Stimulated activated CD4-positive, alpha-beta T cell treated with anti-CD3 and anti-CD28 coated beads, Interleukin-15, amount 100 ng/mL, for 48 hours (primary cell): Measurements from ENCODE around the gene TNFRSF18.
"Not testable (repeated sequence)": the region's sequence is repeated elsewhere in the genome, so short reads cannot be mapped to it uniquely, and the experiment has no call there.

Experiments used
- DNase-seq, 2 donors: peaks; one replicate each; pipeline ENCODE4 v3.0.0-alpha.2; 2020; ENCODE audit warnings: low read depth in 2 of 2

TNFRSF18 gene

DNA sequence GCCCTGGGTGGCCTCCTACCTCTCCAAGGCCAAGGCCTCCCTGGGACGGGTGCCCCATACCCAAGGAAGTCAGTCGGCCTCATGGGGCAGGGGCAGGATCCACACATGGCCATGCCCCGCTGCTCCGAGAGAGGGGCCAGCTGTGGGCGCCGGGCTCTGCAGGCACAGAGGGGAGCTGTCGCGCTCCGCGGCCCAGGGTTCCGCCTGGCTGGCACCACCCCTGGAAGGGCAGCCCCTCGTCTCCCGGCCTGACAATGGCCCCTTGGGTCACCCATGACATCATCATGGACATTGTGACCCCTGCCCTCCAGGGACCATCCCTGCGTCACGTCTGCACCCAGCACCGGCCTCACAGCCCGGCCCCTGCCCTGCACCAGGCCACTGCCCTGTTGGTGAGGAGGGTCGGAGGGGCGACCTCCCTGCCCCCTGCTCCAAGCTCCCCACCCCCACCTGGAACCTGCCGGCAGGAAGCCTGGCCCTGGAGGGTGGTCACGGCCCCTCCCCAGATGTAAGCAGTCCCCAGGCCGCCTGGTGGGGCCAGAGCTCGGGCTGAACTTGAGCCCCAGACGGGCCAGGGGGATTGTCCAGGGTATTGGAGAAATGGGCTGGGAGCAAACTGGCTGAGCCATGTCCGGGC lies 26.9 kb downstream of the TNFRSF18 start:
- no peak for DNase-seq

DNA sequence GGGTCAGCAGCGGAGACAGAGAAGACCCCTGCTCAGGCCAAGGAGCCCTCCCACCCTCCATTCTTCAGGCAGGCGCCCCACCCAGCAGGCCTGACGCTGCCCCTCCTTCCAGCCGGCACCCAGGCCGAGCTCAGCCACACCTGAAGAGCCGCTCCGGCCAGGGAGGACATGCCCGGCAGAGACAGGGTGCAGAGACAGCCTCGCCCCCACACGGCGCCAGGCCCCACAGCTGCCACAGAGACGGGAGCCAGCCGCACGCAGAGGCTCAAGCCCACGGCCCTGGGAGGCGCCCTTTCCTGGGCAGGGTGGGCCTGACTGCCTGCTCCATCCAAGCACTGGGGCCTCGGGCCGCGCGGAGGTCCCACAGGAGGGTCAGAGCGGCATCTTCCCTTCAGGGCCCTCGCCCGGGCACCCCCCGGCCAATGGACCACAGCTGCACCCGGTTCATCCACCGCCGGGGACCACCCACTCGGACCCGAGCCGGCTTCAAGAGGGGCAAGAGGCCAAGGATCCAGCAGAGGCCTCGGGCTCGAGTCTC lies 27.5 kb downstream of the TNFRSF18 start:
- no peak for DNase-seq

DNA sequence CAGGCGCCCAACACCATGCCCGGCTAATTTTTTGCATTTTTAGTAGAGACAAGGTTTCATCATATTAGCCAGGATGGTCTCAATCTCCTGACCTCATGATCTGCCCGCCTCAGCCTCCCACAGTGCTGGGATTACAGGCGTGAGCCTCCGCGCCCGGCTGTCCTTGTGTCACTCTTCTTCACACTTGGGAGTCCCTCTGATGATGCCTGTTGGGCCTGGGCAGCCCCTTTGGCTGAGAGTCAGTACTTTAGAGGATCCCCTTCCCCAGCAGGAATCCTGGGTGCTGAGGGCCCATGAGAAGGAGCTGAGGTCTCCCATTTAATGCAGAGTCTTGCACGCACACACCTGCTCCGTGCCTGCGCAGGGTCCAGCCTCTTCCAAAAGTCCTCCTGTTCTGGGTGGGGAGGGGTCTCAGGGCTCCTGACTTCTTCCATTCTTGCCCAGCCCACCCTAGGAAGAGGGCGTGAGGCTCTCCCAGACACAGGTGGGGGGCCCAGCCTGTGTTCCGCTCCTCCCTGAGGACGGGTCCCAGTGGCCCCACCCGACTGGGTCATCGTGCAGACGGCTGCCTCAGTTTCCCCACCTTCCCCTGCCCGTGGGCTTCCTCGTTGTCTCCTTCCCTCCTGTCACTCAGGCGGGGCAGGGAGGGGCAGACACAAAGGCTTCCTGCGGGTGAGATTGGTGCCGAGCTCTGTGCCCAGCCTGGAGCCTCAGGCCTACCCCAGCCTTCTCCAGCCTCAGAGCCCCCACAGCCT lies 28.8 kb downstream of the TNFRSF18 start:
- no peak for DNase-seq

DNA sequence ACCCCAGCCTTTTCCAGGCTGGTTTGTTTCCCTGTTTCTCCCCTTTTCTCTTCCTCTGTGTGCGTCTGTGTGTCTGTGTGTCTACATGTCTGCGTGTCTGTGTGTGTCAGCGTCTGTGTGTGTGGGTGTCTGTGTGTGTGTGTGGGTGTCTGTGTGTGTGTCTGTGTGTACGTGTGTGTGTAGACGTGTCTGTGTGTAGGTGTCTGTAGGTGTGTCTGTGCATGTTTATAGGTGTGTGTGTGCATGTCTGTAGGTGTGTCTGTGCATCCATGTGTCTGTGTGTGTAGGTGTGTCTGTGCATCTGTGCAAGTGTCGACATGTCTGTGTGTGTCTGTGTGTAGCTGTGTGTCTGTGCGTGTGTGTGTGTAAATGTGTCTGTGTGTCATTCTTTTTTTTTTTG lies 29.5 kb downstream of the TNFRSF18 start:
- DNase-seq: no peak

DNA sequence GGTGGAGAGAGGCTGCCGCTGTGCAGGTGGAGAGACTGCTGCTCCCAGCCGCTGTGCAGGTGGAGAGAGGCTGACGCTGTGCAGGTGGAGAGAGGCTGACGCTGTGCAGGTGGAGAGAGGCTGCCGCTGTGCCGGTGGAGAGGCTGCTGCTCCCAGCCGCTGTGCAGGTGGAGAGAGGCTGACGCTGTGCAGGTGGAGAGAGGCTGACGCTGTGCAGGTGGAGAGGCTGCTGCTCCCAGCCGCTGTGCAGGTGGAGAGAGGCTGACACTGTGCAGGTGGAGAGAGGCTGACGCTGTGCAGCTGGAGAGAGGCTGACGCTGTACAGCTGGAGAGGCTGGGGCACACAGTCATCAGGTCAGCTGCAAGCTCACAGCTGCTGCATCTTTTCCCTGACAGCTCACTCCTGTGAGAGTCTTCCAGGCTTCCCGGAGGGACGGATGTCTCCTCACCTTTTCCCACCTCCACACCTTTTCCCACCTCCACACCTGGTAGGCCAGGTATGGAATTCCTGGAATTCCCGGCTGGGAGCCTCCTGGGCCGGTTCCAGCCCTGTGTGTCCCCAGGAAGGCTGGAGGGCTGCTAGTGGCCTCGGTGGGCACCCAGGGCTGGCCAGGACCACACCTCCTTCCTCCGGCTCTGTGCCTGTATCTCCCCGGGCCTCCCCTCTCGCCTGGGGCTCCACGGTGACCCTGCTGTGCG lies 30.2 kb downstream of the TNFRSF18 start:
- not testable (repeated sequence) for DNase-seq

DNA sequence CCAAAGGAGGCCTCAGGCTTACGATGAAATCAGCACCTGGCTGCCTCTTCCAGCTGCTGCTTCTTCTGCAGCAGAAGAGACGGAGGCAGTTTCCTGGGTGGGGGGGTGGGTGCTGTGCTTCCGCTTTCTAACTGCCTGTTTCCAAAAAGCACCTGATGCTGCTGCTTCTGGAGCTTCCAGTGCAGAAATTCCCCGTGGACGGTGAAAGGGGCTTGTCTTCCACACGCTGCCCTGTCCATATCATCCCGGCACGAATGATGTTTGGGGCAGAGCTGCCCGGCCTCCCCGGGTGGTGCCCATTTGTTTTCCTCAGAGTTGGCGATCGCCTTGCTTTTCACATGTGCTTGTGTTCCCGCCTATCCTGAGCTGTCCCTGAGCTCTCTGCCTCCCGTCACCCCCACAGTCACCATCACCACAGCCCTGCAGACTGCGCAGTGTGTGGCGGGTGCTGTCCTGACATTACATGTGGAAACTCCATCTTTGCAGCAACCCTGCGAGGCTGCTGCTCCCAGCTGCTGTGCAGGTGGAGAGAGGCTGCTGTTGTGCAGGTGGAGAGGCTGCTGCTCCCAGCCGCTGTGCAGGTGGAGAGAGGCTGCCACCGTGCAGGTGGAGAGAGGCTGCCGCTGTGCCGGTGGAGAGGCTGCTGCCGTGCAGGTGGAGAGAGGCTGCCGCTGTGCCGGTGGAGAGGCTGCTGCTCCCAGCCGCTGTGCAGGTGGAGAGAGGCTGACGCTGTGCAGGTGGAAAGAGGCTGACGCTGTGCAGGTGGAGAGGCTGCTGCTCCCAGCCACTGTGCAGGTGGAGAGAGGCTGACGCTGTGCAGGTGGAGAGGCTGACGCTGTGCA lies 30.9 kb downstream of the TNFRSF18 start:
- DNase-seq: no peak

DNA sequence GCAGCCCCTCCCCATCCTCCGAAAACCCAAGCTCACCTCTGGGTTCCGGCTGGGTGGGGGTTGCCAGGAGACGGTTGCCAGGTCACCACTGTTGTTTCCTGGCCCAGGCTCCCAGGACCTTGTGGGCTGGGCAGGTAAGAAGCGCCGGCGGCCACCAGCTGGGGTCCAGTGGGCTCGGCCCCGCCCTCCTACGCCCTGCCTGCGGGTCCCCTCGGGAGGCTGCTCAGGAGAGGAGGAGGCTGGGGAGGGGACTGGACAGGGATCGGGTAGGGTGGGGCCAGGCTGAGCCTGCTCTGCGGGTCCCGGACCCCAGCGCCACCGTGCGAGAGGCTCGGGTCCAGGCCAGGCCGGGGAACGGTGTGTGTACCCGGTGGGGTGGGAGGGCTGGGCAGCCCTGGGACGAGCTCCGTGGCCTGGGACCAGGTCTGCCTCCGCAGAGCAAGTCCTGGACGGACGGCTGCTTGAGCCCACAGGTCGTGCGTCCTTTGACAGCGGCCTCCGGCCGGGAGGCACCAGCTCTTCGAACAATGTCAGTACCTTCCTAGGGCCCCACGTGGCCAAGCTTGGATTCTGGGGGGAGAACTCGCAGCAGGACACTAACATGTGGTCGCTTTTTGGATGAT lies 32.5 kb downstream of the TNFRSF18 start, which contains the start of gene TTLL10:
Gene TTLL10, plus strand, starts transcription at position 88 of the 623 bp plus-strand sequence. CDS start 5,336 bp downstream, outside the sequence.
- peak in 1 of 2 donors; percentile 21 for DNase-seq

DNA sequence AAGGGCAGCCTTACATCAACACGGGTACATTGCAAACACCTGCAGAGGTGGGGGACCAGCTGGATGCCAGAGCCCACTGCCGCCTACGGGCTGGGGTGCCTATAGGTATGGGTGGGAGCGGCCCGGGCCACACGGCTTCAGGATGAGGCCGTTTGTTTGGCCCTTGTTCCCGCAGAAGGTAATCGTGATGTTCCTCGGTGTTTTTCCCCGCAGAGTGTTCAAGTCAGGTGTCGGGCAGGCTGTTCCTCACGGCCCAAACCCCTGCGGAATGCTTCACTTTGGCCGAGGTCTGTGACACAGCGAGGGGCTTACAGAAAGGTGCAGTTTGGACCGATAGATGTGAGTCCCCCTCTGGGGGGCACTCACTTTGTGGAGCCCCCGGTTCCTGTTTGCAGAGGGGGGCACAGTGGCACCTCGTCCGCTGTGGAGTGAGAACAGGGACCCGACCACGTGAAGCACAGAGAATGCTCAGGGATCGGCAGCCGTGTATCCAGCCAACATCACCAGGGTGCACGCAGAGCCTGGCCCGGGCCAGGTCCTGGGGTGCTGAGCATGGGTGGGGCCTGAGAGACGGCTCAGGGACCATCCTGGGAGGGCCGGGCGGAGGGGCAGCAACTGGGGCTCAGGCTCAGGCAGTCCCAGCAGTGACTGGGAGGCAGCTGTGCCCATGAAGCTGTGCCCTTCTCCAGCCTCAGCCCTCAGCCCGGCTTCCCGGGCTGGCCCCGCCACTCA lies 33.2 kb downstream of the TNFRSF18 start:
- no peak for DNase-seq

DNA sequence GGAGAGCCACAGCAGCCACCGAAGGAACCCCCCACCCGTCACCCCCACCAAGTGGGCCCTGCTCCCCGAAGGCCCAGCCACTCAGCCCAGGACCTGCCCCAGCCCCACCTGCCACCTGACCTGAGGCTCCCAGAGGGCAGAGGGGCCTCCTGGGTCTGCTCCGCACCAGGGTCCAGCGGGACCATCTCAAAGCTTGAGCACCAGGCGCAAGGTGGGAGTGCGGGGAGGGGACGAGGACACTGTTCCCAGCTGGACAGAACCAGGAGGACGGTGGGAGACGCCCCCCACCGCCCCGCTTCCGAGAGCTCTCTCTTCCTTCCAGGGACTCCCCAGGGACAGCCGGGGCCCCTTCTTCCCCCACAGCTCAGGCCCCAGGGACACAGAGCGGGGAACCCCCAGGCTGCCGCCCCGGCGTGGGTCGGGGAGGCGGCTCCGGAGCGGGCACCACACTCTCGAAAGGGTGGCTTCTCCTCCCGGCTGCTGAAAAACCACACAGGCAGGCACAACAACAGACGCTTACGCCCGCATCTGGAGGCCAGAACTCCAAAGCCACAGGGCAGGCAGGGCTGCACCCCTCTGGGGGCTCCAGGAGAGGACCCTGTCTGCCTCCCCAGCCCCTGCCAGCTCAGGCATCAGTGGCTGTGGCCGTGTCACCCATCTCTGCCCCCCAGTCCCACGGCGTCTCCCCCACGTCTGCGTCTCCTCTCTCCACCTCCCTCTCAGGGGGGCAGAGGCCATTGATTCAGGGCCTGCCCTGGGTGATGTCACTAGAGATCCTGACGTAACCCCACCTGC lies 34.6 kb downstream of the TNFRSF18 start:
- DNase-seq: no peak

DNA sequence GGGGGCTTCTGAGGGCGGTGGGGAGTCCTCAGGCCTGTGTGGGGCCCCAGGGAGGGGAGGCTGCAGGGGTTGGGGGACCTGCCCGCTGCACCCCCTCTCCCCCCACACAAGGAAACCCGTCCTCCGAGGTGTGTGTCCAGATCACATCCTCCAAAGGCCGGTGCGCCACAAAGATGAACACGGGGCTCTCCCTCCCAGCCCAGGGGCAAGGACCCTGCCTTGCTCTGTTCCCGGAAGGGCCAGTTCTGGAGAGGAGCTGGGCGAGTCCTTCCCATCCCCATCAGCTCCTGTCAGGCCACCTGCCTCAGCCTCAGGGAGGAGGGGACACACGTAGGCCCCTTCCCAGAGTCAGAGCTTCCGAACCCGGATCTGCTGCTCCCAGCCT lies 35.2 kb downstream of the TNFRSF18 start:
- no peak for DNase-seq

DNA sequence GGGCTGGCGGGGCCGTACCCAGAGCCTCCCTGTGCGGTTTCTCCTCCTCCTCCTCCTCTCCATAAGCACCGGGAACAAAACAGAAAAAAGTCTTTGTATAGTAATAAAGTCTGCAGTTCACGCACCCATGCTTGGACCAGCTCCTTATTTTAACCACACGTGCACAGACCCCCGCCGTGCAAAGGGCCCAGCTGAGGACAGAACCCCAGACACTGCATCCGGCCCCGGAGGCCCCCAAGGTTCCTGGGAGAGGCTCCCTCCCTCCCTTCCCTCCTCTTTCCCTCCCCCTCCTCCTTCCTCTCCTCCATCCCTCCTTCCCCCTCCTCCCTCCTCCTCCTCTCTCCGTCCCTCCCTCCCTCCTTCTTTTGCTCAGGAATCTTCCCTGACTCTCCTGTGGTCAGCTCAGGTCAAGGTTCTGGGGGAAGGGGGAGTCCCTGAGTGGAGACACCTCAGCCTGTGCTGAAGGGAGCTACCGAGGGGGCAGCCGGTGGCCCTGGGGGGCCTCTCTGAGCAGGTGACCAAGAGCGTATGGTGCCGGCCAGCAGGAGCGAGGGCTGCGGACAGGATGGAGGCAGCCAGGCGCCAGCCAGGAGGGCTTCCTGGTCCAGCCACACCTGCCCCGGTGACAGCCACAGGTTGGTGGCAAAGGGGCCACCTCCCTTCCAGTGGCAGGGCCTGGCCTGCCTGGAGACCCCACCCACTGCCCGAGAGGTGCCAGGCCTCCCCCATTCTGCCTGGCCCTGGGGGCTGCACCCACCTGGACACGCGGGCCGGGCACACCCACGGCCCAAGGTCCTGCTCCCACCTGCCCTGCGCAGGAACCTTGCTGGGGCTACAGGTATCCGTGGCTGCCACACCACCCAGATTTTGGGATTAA lies 35.9 kb downstream of the TNFRSF18 start:
- DNase-seq: no peak

DNA sequence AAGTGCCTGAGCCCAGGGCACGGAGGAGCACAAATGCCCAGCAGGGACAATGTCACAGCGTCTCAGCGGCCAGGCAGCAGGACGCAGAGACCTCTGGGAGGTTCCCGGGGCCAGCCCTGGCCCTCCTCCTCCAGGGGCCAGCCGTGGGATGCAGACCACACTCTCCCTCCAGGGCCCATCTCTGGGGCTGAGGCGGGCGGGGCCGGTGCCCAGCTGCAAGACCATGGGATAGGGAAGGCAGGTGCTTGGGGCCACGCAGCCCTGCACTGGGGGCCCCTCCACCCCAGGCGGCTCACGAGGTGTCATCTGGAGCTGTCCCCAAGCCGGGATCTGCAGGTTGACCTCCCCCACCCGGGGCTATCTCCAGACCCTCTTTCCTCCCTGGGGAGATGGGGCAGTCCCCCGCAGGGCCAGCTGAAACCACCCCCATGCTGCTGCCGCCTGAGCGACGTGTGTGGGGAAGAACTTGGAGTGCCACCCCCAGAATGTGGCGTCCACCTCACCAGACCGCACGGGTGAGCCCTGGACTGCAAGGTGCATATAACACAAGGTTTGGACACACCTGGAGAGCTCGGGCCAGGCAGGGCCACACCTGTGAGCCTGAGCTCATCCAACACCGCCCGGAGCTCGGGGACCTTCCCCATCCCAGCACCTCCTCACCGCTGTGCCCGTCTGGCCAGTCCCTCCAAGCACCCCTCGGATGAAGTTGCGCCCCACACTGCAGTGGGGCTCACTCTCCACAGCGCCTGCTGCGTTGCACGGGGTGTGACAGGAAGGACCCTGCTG lies 36.8 kb downstream of the TNFRSF18 start:
- DNase-seq: no peak

DNA sequence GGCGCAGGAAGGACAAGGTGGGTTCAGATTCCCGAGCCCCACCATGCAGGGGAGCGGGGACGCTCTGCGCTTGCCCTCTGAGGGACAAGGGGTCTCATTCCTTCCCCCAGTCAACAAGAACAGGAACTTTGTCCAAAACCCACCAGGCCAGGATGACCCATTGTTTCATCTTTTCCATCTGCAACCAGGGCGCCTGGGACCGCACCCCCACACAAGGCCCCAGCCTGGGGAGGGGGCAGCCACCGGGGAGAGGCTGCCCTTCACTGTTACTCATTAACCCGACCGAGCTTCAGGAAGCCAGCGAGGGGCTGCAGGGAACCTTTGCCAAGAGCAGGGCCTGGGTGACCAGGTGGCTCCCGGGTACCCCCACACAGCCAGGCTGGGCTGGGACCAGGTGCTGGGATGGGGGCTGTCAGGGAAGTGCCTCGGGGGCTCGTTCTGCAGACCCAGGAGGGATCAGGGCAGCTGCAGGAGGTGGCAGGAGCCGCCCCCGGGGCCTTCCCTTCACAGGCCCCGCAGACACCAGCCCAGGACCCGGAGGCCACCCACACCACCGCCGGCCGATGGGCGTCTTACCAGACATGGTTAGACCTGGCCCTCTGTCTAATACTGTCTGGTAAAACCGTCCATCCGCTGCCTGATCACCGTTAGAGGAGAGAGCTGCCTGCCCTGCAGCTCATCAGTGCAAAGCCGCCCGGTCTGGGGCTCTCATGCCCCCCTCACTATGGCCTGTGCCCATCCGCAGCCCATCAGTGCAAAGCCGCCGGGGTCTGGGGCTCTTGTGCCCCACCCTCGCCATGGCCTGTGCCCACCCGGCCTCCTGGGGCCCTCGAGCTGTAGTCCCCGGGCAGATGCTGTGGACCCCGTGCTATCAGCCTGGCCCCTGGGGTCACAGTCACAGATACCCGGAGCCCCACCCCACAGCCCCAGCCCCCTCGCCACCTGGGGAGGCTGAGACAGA lies 37.7 kb downstream of the TNFRSF18 start:
- DNase-seq: no peak

DNA sequence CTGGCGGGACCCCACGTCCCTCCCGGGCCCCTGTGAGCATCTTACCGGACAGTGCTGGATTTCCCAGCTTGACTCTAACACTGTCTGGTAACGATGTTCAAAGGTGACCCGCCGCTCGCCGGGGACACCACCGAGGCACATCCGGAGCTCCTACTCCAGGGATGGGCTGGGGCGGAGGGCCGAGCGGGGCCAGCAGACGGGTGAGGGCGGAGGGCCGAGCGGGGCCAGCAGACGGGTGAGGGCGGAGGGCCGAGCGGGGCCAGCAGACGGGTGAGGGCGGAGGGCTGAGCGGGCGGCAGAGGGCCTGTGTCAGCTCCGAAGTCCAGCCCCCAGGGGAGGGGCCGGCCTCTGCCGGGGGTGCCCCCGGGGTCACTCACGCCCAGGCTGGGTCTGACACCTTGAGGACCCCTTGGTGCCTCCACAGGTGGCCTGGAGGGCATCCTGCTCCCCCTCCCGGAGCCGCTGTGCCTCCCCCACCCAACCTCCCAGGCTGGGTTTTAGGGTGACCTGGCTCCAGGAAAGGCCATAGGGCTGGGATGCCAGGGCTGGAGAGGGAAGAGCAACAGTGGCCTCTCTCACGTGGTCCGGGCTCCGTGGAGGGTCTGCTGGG lies 38.4 kb downstream of the TNFRSF18 start:
- DNase-seq: no peak

DNA sequence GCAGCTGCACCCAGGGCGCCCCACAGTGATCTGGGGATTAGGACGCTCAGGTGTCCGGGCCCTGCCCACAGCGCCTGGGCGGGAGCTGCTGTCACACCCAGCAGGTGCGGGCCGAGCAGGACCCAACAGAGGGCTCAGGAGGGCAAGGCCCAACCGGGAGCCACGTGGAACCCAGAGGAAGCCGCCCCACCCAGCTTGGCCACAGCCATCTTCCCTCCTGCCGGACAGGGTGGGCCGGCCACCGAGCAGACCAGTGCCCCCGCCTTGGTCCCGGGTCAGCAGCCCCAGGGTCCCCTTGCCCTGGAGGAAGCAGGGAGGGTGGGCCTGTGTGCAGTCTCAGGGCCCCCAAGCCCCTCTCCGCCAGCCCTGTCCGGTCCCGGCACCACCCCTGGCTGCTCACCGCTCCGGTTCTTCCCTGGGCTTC lies 39.0 kb downstream of the TNFRSF18 start:
- DNase-seq: no peak
